Measurements from ENCODE around the gene TGM6. TPM values are rescaled to one million over a fixed set of nuclear protein-coding genes. Genes with fewer than 3 reads are reported as not detected.

The TGM6 gene
- total and polyA plus RNA-seq, 12 donors: not detected

DNA sequence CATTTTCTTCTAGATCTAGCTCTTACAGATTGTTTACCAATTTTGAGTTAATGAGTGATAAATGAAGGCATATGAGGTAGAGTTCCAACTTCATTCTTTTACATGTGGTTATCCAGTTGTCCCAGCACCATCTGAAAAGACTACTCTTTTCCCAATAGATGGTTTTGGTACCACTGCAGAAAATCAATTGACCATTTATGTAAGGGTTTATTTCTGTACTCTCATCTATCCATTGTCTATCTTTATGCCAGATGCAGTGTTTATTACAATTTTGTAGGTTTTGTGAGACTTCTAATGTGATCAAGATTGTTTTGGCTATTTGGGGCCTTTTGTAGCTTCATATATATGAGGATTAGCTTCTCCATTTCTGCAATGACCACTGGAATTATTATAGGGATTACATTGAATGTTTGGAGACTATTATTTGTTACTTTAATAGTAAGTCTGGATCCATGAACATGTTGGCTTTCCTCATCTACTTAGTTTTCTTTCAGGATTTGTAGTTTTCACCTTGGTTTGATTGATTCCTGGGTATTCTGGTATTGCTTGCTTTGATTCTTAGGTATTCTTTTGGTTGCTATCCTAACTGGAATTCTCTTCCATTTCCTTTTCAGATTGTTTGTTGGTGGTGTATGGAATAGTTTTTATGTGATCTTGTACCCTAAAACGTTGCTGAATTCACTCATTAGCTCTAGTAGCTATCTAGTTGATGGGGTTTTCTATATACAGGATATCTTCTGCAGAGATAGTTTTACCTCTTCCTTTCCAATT is 79.5 kb downstream of the TGM6 start:
- TF ChIP-seq, protein P1, sequence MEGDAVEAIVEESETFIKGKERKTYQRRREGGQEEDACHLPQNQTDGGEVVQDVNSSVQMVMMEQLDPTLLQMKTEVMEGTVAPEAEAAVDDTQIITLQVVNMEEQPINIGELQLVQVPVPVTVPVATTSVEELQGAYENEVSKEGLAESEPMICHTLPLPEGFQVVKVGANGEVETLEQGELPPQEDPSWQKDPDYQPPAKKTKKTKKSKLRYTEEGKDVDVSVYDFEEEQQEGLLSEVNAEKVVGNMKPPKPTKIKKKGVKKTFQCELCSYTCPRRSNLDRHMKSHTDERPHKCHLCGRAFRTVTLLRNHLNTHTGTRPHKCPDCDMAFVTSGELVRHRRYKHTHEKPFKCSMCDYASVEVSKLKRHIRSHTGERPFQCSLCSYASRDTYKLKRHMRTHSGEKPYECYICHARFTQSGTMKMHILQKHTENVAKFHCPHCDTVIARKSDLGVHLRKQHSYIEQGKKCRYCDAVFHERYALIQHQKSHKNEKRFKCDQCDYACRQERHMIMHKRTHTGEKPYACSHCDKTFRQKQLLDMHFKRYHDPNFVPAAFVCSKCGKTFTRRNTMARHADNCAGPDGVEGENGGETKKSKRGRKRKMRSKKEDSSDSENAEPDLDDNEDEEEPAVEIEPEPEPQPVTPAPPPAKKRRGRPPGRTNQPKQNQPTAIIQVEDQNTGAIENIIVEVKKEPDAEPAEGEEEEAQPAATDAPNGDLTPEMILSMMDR (IDR thresholded peaks at IDR 0.05): no peak
- no peak for TF ChIP-seq POLR2A (IDR thresholded peaks at IDR 0.05)
- no peaks in the 10 kb centered on the region for H3K27me3 ChIP-seq
- 45 to 75% (median 64%) methylated on average over 1 of the region's 1 CpG for WGBS, 4 donors
- no peak overlapping the region for H3K4me3 ChIP-seq
- intact Hi-C loops (cut with DNase I): loop anchor here in 1 of 2 donors (10.0 kb wide), 2 partner anchors 255 to 355 kb away; partner anchors contain the start of gene STK35
- DNase-seq: no peak
- H3K36me3 ChIP-seq (replicated peaks in 1 of 2): peaks cover 0 to 68% of the 10 kb centered on the region in 2 donors
- no peak overlapping the region for H3K27ac ChIP-seq
- H3K9me3 ChIP-seq (replicated peaks in 1 of 3): no peaks in the 10 kb centered on the region
- H3K4me1 ChIP-seq (replicated peaks in 1 of 2): no peaks in the 10 kb centered on the region

DNA sequence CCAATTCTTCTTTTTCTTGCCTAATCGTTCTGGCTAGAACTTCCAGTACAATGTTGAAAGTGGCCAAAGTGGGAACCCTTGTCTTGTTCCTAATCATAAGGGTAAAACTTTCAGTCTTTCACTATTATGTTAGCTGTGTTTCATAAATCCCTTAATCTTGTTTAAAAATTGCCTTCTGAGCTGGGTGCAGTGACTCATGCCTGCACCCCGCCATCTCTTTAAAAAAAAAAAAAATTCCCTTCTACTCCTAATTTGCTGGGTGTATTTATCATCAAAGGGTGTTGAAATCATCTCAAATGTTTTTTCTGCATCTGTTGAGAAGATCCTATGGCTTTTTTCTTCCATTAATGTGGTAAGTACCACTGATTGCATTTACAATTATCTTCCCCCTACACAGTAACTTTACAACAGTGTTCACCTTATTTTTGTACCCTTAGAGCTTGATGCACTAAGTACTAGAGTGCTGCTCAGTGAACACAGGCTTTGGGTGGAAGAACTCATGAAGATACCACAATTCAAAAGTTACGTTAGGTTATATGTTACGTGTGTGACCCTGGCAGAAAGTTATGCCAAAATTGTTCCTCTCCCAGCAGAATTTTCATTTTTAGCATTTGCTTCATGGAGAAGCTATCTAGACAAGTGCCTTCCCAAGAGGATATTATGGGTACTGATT is 80.2 kb downstream of the TGM6 start:
- WGBS, 4 donors: 88 to 92% (median 89%) methylated on average over 4 of the region's 4 CpGs
- H3K9me3 ChIP-seq (replicated peaks in 1 of 3): no peaks in the 10 kb centered on the region
- H3K4me3 ChIP-seq: no peak overlapping the region
- no peak overlapping the region for H3K27ac ChIP-seq
- H3K4me1 ChIP-seq (replicated peaks in 1 of 2): no peaks in the 10 kb centered on the region
- DNase-seq: no peak
- intact Hi-C loops (cut with DNase I): no loop called here
- TF ChIP-seq, protein P1 (IDR thresholded peaks at IDR 0.05): no peak
- TF ChIP-seq POLR2A (IDR thresholded peaks at IDR 0.05): no peak
- H3K36me3 ChIP-seq (replicated peaks in 1 of 2): peaks cover 0 to 75% of the 10 kb centered on the region in 2 donors
- H3K27me3 ChIP-seq: no peaks in the 10 kb centered on the region

DNA sequence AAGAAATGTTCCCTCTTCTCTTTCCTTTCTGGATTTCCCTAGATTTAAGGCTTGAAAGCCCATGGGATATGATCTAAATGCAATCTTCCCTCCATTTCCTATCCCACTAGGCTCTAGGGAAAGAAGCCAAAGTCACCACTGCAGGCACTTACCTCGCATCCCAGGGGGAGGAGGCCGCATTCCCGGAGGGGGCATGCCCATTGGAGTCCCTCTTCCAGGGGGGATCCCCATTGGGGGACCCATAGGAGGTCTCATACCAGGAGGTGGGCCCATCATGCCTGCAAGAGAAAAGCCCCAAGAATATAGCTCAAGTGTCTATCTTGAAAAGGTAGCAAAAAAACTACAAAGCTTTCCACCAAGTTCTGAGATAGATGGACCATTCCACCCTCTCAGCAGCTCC is 81.8 kb downstream of the TGM6 start:
- Histone ChIP-seq H3K27me3 (no peaks in the 10 kb centered on the region), H3K4me1 (replicated peaks in 1 of 2) (peaks cover 0 to 6% of the 10 kb centered on the region in 2 donors), H3K36me3 (replicated peaks in 1 of 2) (peaks cover 0 to 91% of the 10 kb centered on the region in 2 donors), H3K27ac (no peak overlapping the region), H3K4me3 (no peak overlapping the region), H3K9me3 (replicated peaks in 1 of 3) (no peaks in the 10 kb centered on the region)
- no peak for TF ChIP-seq POLR2A (IDR thresholded peaks at IDR 0.05)
- TF ChIP-seq, protein P1 (IDR thresholded peaks at IDR 0.05): no peak
- DNase-seq: no peak
- intact Hi-C loops (cut with DNase I): no loop called here
- WGBS, 4 donors: 88 to 96% (median 92%) methylated on average over 3 of the region's 3 CpGs

DNA sequence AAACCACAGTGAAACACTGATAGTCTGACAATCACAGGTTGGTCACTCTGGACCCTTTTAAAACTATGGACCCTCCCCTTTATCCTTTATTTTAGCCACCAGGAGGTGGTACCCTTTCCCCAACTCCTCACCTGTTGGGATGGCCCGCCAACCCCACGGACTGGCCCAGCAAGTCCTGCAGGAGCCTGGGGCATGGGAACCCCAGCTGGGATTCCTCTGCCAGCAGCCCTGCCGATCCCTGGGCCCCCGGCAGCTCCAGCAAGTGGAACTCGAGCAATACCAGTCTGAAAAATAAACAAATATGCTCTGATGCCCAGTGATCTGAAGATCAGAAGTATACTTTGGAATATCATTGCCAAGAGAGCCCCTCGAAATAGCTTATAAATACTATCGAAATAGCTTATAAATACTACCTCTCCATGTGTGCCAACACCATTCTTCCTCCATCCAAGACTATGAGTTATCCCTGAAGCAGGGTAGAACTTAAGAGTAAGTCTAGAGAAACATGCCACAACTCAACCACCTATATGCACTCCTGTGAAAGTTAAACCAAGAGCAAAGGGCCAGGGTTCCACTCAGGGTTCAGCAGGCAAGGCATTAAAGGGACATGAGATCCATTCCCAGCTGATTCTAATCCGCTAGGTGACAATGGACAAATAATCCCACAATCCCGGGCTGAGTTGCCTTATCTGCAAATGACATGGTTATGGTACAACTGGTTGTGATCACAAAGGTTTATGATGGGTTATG is 83.1 kb downstream of the TGM6 start:
- peaks cover 10 to 19% of the 10 kb centered on the region in 2 donors for H3K4me1 ChIP-seq (replicated peaks in 1 of 2)
- intact Hi-C loops (cut with DNase I): no loop called here
- no peak for TF ChIP-seq POLR2A (IDR thresholded peaks at IDR 0.05)
- TF ChIP-seq, protein P1 (IDR thresholded peaks at IDR 0.05): no peak
- DNase-seq: no peak
- H3K27ac ChIP-seq: no peak overlapping the region
- H3K9me3 ChIP-seq (replicated peaks in 1 of 3): no peaks in the 10 kb centered on the region
- 90 to 94% (median 93%) methylated on average over 9 of the region's 9 CpGs for WGBS, 4 donors
- H3K27me3 ChIP-seq: no peaks in the 10 kb centered on the region
- H3K4me3 ChIP-seq: no peak overlapping the region
- peaks cover 0 to 88% of the 10 kb centered on the region in 2 donors for H3K36me3 ChIP-seq (replicated peaks in 1 of 2)

All from adrenal gland (tissue), 12 donors.